PC-3 (cell line): ENCODE data around the gene PSG7.
"Not testable (repeated sequence)": the region's sequence is repeated elsewhere in the genome, so short reads cannot be mapped to it uniquely, and the experiment has no call there.

Experiments
- CTCF ChIP-seq: fragments of 300-600 bp; sonication (generic); conservative IDR thresholded peaks from 2 replicates; pipeline ENCODE4 v1.5.1; 2017; ENCODE audit warnings: antibody characterized with exemption, low read depth, mild to moderate bottlenecking, low read length
- EZH2phosphoT487 ChIP-seq: fragments of 300-600 bp; sonication (generic); IDR thresholded peaks from 2 replicates; pipeline ENCODE4 v1.6.1; 2018; ENCODE audit warnings: mild to moderate bottlenecking, antibody characterized with exemption, low read length, borderline replicate concordance

GRCh38 chr19:42906162-42906561 is 30.8 kb downstream of the PSG7 start:
- not testable (repeated sequence) for TF ChIP-seq CTCF, EZH2phosphoT487
